ENCODE results near the gene ANKDD1B.

- TF ChIP-seq CTCF (IDR thresholded peaks at IDR 0.05), result no peak
- no peak for TF ChIP-seq POLR2A (IDR thresholded peaks at IDR 0.05)
Measured at GRCh38 chr5:75685141-75685540, 73.9 kb downstream of the ANKDD1B start.

Measured in prostate gland (tissue), 2 donors.